H1 (cell line): ENCODE data around the gene MX1. TPM values are rescaled to one million over a fixed set of nuclear protein-coding genes. Genes with fewer than 3 reads are reported as not detected.

Source experiments
- CTCF ChIA-PET: fragments of 300-600 bp; sonication (Branson Sonifier 250); formaldehyde crosslinking; loops from one replicate; lab custom pipeline; 2021; ENCODE audit not compliant: partially characterized antibody; lab: Charles Lee
- POLR2A ChIA-PET: fragments of 300-600 bp; sonication (Branson Sonifier 250); formaldehyde crosslinking; loops from one replicate; lab custom pipeline; 2021; ENCODE audit warnings: inconsistent platforms; ENCODE audit not compliant: partially characterized antibody; lab: Charles Lee
- DNase-seq, 2 experiments: peaks; one replicate each; pipeline versions ENCODE4 v3.0.0 to v3.0.0-alpha.2; 2010 to 2022; ENCODE audit warnings: low spot score in 2 of 2, low read depth in 1 of 2, mixed read lengths in 1 of 2
- FAIRE-seq: peaks from 2 replicates; lab custom pipeline; 2011; peaks lifted over from hg19 to GRCh38; lab: Jason Lieb, UNC
- H2AFZ ChIP-seq: 2 replicates; pipeline ENCODE4 v1.8.1; 2012; ENCODE audit warnings: low read length, inconsistent platforms
- H2AK5ac ChIP-seq: 2 replicates; pipeline ENCODE4 v1.6.1; 2013; ENCODE audit warnings: low read depth, low read length
- H2BK120ac ChIP-seq: replicated peaks from 2 replicates; pipeline ENCODE3; 2013; ENCODE audit warnings: low read depth, low read length, inconsistent platforms
- H2BK12ac ChIP-seq: 2 replicates; pipeline ENCODE4 v1.6.1; 2013; ENCODE audit warnings: low read depth, low read length
- H2BK15ac ChIP-seq: 2 replicates; pipeline ENCODE4 v1.6.1; 2013; ENCODE audit warnings: low read length
- H2BK20ac ChIP-seq: 2 replicates; pipeline ENCODE4 v1.6.1; 2013; ENCODE audit warnings: low read length
- H2BK5ac ChIP-seq: 2 replicates; pipeline ENCODE4 v1.6.1; 2013; ENCODE audit warnings: low read depth, low read length
- H3K14ac ChIP-seq: 2 replicates; pipeline ENCODE4 v1.6.1; 2013; ENCODE audit warnings: inconsistent platforms; ENCODE audit not compliant: insufficient read length
- H3K18ac ChIP-seq: 2 replicates; pipeline ENCODE4 v1.6.1; 2013; ENCODE audit warnings: low read length; ENCODE audit errors: extremely low read depth
- H3K23ac ChIP-seq: 2 replicates; pipeline ENCODE4 v1.6.1; 2013; ENCODE audit warnings: inconsistent platforms; ENCODE audit not compliant: insufficient read length
- H3K23me2 ChIP-seq: 2 replicates; pipeline ENCODE4 v1.6.1; 2013; ENCODE audit warnings: low read depth, low read length
- H3K27ac ChIP-seq: 2 replicates; pipeline ENCODE4 v1.6.1; 2011; ENCODE audit warnings: low read depth, low read length, inconsistent platforms
- H3K27me3 ChIP-seq, 4 experiments: replicated peaks in 1 of 4; 1 replicate in 1 of 4; 2 replicates in 3 of 4; pipeline versions ENCODE4 v1.6.1 to v1.8.1; 2011 to 2013; ENCODE audit warnings: low read length in 3 of 4, mild to moderate bottlenecking in 3 of 4, inconsistent platforms in 2 of 4, mixed read lengths in 2 of 4, moderate library complexity in 1 of 4; ENCODE audit not compliant: control insufficient read depth in 3 of 4, insufficient read depth in 3 of 4; ENCODE audit errors: extremely low read depth in 1 of 4
- H3K36me3 ChIP-seq, 4 experiments: 2 replicates each; pipeline versions ENCODE4 v1.6.1 to v1.8.1; 2011 to 2013; ENCODE audit warnings: mild to moderate bottlenecking in 4 of 4, low read length in 3 of 4, moderate library complexity in 2 of 4, control low read depth in 1 of 4, inconsistent platforms in 1 of 4; ENCODE audit not compliant: insufficient read depth in 4 of 4, control insufficient read depth in 2 of 4
- H3K4ac ChIP-seq: replicated peaks from 2 replicates; pipeline ENCODE3; 2013; ENCODE audit warnings: low read length, low read depth, mixed read lengths, inconsistent platforms; ENCODE audit not compliant: insufficient read length
- H3K4me1 ChIP-seq, 4 experiments: replicated peaks in 1 of 4; 1 replicate in 1 of 4; 2 replicates in 3 of 4; pipeline versions ENCODE4 v1.6.1 to v1.8.1; 2011 to 2013; ENCODE audit warnings: low read length in 3 of 4, inconsistent platforms in 2 of 4, mixed read lengths in 1 of 4; ENCODE audit not compliant: insufficient read depth in 4 of 4, control insufficient read depth in 3 of 4
- H3K4me2 ChIP-seq, 2 experiments: 2 replicates each; pipeline versions ENCODE4 v1.6.1 to v1.8.1; 2011 to 2013; ENCODE audit warnings: low read depth in 2 of 2, low read length in 2 of 2, control low read depth in 1 of 2, inconsistent platforms in 1 of 2, mild to moderate bottlenecking in 1 of 2; ENCODE audit not compliant: insufficient read depth in 1 of 2
- H3K4me3 ChIP-seq, 4 experiments: fragments of 200-600, 300-600 bp in 1 of 4; sonication (generic), shearing (Covaris generic), sonication (Bioruptor Twin) in 1 of 4; 2 replicates each; pipeline versions ENCODE4 v1.5.1 to v1.8.1; 2011 to 2016; ENCODE audit warnings: low read length in 4 of 4, low read depth in 3 of 4, control low read depth in 2 of 4, inconsistent platforms in 2 of 4, mild to moderate bottlenecking in 2 of 4, mixed read lengths in 1 of 4, moderate library complexity in 1 of 4; ENCODE audit not compliant: insufficient read depth in 2 of 4; ENCODE audit errors: extremely low read depth in 1 of 4
- H3K56ac ChIP-seq: replicated peaks from 2 replicates; pipeline ENCODE3; 2013; ENCODE audit warnings: low read depth, mild to moderate bottlenecking, mixed read lengths, low read length, inconsistent platforms; ENCODE audit not compliant: insufficient read length
- H3K79me1 ChIP-seq: 2 replicates; pipeline ENCODE4 v1.6.1; 2013; ENCODE audit warnings: low read depth, low read length, control low read depth
- H3K79me2 ChIP-seq, 2 experiments: 2 replicates each; pipeline versions ENCODE4 v1.6.1 to v1.8.1; 2012 to 2013; ENCODE audit warnings: low read length in 2 of 2, mild to moderate bottlenecking in 2 of 2, inconsistent platforms in 1 of 2; ENCODE audit not compliant: insufficient read depth in 2 of 2, control insufficient read depth in 1 of 2
- H3K9ac ChIP-seq, 4 experiments: replicated peaks in 1 of 4; 1 replicate in 1 of 4; 2 replicates in 3 of 4; pipeline versions ENCODE4 v1.6.1 to v1.8.1; 2011 to 2013; ENCODE audit warnings: low read depth in 3 of 4, low read length in 3 of 4, control low read depth in 2 of 4, mild to moderate bottlenecking in 2 of 4, moderate library complexity in 2 of 4, inconsistent platforms in 1 of 4; ENCODE audit errors: extremely low read depth in 1 of 4
- H3K9me3 ChIP-seq, 2 experiments: 2 replicates each; pipeline versions ENCODE4 v1.6.1 to v1.8.1; 2012 to 2013; ENCODE audit warnings: mild to moderate bottlenecking in 2 of 2, moderate library complexity in 2 of 2, control low read depth in 1 of 2, inconsistent platforms in 1 of 2, low read depth in 1 of 2, low read length in 1 of 2, mixed read lengths in 1 of 2; ENCODE audit not compliant: insufficient read depth in 2 of 2
- H4K20me1 ChIP-seq, 2 experiments: replicated peaks in 1 of 2; 2 replicates each; pipeline versions ENCODE3 to v1.8.1; 2011 to 2013; ENCODE audit warnings: inconsistent platforms in 2 of 2, low read length in 2 of 2, mild to moderate bottlenecking in 1 of 2; ENCODE audit not compliant: insufficient read depth in 2 of 2, control insufficient read depth in 1 of 2
- H4K5ac ChIP-seq: 2 replicates; pipeline ENCODE4 v1.6.1; 2013; ENCODE audit warnings: low read length, low read depth, mixed read lengths, inconsistent platforms; ENCODE audit not compliant: insufficient read length
- H4K8ac ChIP-seq: 2 replicates; pipeline ENCODE4 v1.8.0; 2013; ENCODE audit warnings: mild to moderate bottlenecking, moderate library complexity, low read length, inconsistent platforms; ENCODE audit not compliant: insufficient read depth; ENCODE audit errors: extremely low read depth
- H4K91ac ChIP-seq: replicated peaks from 2 replicates; pipeline ENCODE3; 2013; ENCODE audit warnings: low read length, mixed read lengths, inconsistent platforms; ENCODE audit not compliant: insufficient read length
- BRCA1 ChIP-seq: IDR thresholded peaks from 2 replicates; pipeline ENCODE4 v1.6.1; 2012; ENCODE audit warnings: low read depth, low read length, improper control_type of control experiment
- CBX8 ChIP-seq: fragments of 300-800, 300-1000 bp; sonication (generic); IDR thresholded peaks from 2 replicates; pipeline ENCODE4 v1.7.1; 2016; ENCODE audit warnings: low read depth, low read length, borderline replicate concordance
- CHD2 ChIP-seq: IDR thresholded peaks from 2 replicates; pipeline ENCODE4 v1.6.1; 2012; ENCODE audit warnings: low read length, improper control_type of control experiment
- EP300 ChIP-seq, 2 experiments: IDR thresholded peaks; 1 replicate in 1 of 2; 2 replicates in 1 of 2; pipeline ENCODE4 v1.6.1; 2011 to 2012; ENCODE audit warnings: low read depth in 2 of 2, low read length in 2 of 2, mild to moderate bottlenecking in 2 of 2, borderline replicate concordance in 1 of 2, inconsistent platforms in 1 of 2, moderate library complexity in 1 of 2
- EZH2 ChIP-seq: fragments of 200-600 bp; sonication (generic); IDR thresholded peaks from 2 replicates; pipeline ENCODE4 v1.7.1; 2012; ENCODE audit warnings: low read depth, mild to moderate bottlenecking, moderate library complexity, low read length, inconsistent platforms; ENCODE audit not compliant: severe bottlenecking
- HDAC6 ChIP-seq: IDR thresholded peaks from one replicate; pipeline ENCODE4 v1.7.1; 2012; ENCODE audit warnings: low read depth, mild to moderate bottlenecking, inconsistent platforms, low read length, moderate library complexity
- JUND ChIP-seq: IDR thresholded peaks from 2 replicates; pipeline ENCODE4 v1.6.1; 2011; ENCODE audit warnings: mild to moderate bottlenecking, improper control_type of control experiment, low read length
- NANOG ChIP-seq: IDR thresholded peaks from 2 replicates; pipeline ENCODE4 v1.6.1; 2011; ENCODE audit warnings: low read length, low read depth, mild to moderate bottlenecking, inconsistent platforms; ENCODE audit not compliant: insufficient read depth, poor library complexity, severe bottlenecking
- NRF1 ChIP-seq: IDR thresholded peaks from 2 replicates; pipeline ENCODE4 v1.6.1; 2011; ENCODE audit warnings: mild to moderate bottlenecking, low read depth, low read length, improper control_type of control experiment
- RFX5 ChIP-seq: IDR thresholded peaks from 2 replicates; pipeline ENCODE4 v1.6.1; 2011; ENCODE audit warnings: low read depth, low read length, improper control_type of control experiment, borderline replicate concordance
- RNF2 ChIP-seq: fragments of 200-900, 300-1000 bp; sonication (generic); IDR thresholded peaks from 2 replicates; pipeline ENCODE4 v1.7.1; 2016; ENCODE audit warnings: borderline replicate concordance, low read depth, mild to moderate bottlenecking, antibody characterized with exemption, low read length; ENCODE audit not compliant: poor library complexity, severe bottlenecking; ENCODE audit errors: missing control alignments
- SIRT6 ChIP-seq: IDR thresholded peaks from one replicate; pipeline ENCODE4 v1.7.1; 2012; ENCODE audit warnings: low read length, inconsistent platforms
- TAF7 ChIP-seq: optimal IDR thresholded peaks from 2 replicates; pipeline ENCODE3; 2011; ENCODE audit warnings: low read depth, mild to moderate bottlenecking, inconsistent platforms, low read length, moderate library complexity, borderline replicate concordance
- TCF12 ChIP-seq: IDR thresholded peaks from 2 replicates; pipeline ENCODE4 v1.6.1; 2011; ENCODE audit warnings: low read depth, mild to moderate bottlenecking, low read length
- WGBS, 2 experiments: shearing (Covaris generic) in 1 of 2; methylation state at CpG; one replicate each; pipeline versions ENCODE4 v1.1.6 to v1.1.7; 2013 to 2015; ENCODE audit warnings: low lambda C conversion rate in 2 of 2, mixed read lengths in 2 of 2, inconsistent platforms in 1 of 2, low coverage in 1 of 2, missing lambda C conversion rate in 1 of 2; ENCODE audit not compliant: insufficient replicate concordance in 2 of 2, insufficient coverage in 1 of 2, insufficient read length in 1 of 2; ENCODE audit errors: extremely low coverage in 1 of 2, missing lambda C conversion rate in 1 of 2; 5-methylcytosine and 5-hydroxymethylcytosine counted together
- polyA plus RNA-seq, 7 experiments: library from polyadenylated mRNA; depleted of rRNA in 3 of 7; stranded (reverse) in 5 of 7; unstranded in 2 of 7; fragments of >200 nt in 5 of 7; fragments of 200-250 nt in 2 of 7; gene quantifications; 1 replicate in 5 of 7; 2 replicates in 1 of 7; 4 replicates in 1 of 7; pipeline versions ENCODE4 v1.2.1 to v1.2.3, GENCODE V29; 2011 to 2013; ENCODE audit warnings: missing spikeins in 2 of 7, mixed read lengths in 2 of 7
- total RNA-seq: library from RNA; stranded (reverse); fragmentation: NEBNext Ultra II Directional; extraction: Animal tissue kit (Norgen Biotek cat#: 25700); gene quantifications from 2 replicates; pipeline ENCODE4 v1.2.1, GENCODE V29; 2021

Gene MX1
- total and polyA plus RNA-seq, 2 of the 8 experiments (the other 6 are each of a cell fraction or from before 2014, with no cell fraction given) = 3.8 to 5.7 TPM

DNA sequence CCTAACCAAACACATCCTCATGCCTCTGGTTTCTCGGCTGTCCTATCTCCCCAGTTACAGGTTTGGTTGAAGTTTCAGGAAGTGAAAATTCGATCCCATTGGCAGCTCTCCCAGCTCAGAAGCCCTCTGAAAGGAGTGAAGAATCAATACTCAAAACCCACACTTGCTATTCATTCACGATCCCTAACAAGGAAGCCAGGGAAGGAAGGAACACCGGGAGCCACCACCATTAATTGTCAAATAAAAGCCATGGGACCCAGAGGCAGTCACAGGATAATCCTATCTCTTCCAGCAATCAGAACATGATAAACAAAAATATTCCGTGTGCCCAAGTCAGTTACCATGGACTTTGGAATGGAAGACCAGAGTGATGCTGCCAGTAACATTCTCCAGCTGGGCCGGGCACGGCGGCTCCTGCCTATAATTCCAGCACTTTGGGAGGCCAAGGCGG lies 74.9 kb downstream of the MX1 start:
- H3K23me2 ChIP-seq = no peaks in the 10 kb centered on the region
- H3K4me2 ChIP-seq = no peak overlapping the region
- H4K20me1 ChIP-seq = no peaks in the 10 kb centered on the region
- no peaks in the 10 kb centered on the region for H3K9me3 ChIP-seq
- no peak overlapping the region for H3K14ac ChIP-seq
- H3K79me1 ChIP-seq = peaks cover 6% of the 10 kb centered on the region
- H4K5ac ChIP-seq = no peak overlapping the region
- H2AK5ac ChIP-seq = no peak overlapping the region
- H3K4me3 ChIP-seq = no peak overlapping the region
- H3K23ac ChIP-seq = no peak overlapping the region
- H2BK15ac ChIP-seq = no peak overlapping the region
- no peak for FAIRE-seq
- no peaks in the 10 kb centered on the region for H3K36me3 ChIP-seq
- peaks cover 2 to 10% (median 9%) of the 10 kb centered on the region in 4 experiments for H3K27me3 ChIP-seq
- H4K8ac ChIP-seq = no peak overlapping the region
- ChIA-PET POLR2A (no interaction called here), CTCF (no interaction called here)
- H2BK12ac ChIP-seq = no peak overlapping the region
- H3K56ac ChIP-seq = no peak overlapping the region
- no peak overlapping the region for H3K4ac ChIP-seq
- no peak overlapping the region for H2AFZ ChIP-seq
- no peak overlapping the region for H2BK120ac ChIP-seq
- H2BK5ac ChIP-seq = no peak overlapping the region
- no peak overlapping the region for H3K18ac ChIP-seq
- no peak overlapping the region for H4K91ac ChIP-seq
- WGBS, 2 experiments = 87% methylated on average over 9 of the region's 9 CpGs; no CpG with 5 or more reads in 1 of the 2 experiments
- H3K27ac ChIP-seq = no peak overlapping the region
- no peak overlapping the region for H3K9ac ChIP-seq
- H2BK20ac ChIP-seq = no peak overlapping the region
- no peak for DNase-seq
- H3K4me1 ChIP-seq = peaks cover 0 to under 1% (median under 1%) of the 10 kb centered on the region in 4 experiments; a peak in 2 of 7 replicates
- 0 out of 4 replicates have a peak, but pooled peaks cover 0 to 4% of the 10 kb centered on the region in 2 experiments for H3K79me2 ChIP-seq
- TF ChIP-seq EP300 (IDR thresholded peaks at IDR 0.05; ENCODE audit: borderline replicate concordance in 1 of 2, low read depth in 2 of 2, low read length in 2 of 2) (no peak), TAF7 (no peak), NANOG (no peak), JUND (no peak), EZH2 (no peak), RFX5 (no peak), CBX8 (no peak), NRF1 (no peak), SIRT6 (no peak), BRCA1 (no peak), HDAC6 (no peak), CHD2 (no peak), TCF12 (no peak), RNF2 (no peak)
